AG09309 (cell line): ENCODE measurements around the gene RELCH.

Experiments used
- DNase-seq: peaks from one replicate; pipeline ENCODE4 v3.0.0-alpha.2; 2010; ENCODE audit warnings: low read depth
- H3K4me3 ChIP-seq: 2 replicates; pipeline ENCODE4 v1.5.1; 2011; ENCODE audit warnings: mild to moderate bottlenecking, low read depth, low read length, moderate library complexity; ENCODE audit not compliant: control insufficient read depth
- CTCF ChIP-seq: IDR thresholded peaks from 2 replicates; pipeline ENCODE4 v1.5.1; 2011; ENCODE audit warnings: mild to moderate bottlenecking, low read depth, low read length, inconsistent platforms; ENCODE audit not compliant: insufficient read depth, control insufficient read depth; ENCODE audit errors: missing control alignments

RELCH gene

GRCh38 chr18:62346333-62347088, 159.5 kb downstream of the RELCH start:
- DNase-seq, result no peak
- H3K4me3 ChIP-seq, result no peak overlapping the region
- TF ChIP-seq CTCF, result no peak

- DNase-seq, result no peak
- no peak for TF ChIP-seq CTCF
- H3K4me3 ChIP-seq, result no peak overlapping the region
These were observed 160.0 kb downstream of the RELCH start for GRCh38 chr18:62347089-62347506.

GRCh38 chr18:62348474-62348873, 161.4 kb downstream of the RELCH start:
- no peak for TF ChIP-seq CTCF
- DNase-seq, result no peak
- H3K4me3 ChIP-seq, result no peak overlapping the region

DNA sequence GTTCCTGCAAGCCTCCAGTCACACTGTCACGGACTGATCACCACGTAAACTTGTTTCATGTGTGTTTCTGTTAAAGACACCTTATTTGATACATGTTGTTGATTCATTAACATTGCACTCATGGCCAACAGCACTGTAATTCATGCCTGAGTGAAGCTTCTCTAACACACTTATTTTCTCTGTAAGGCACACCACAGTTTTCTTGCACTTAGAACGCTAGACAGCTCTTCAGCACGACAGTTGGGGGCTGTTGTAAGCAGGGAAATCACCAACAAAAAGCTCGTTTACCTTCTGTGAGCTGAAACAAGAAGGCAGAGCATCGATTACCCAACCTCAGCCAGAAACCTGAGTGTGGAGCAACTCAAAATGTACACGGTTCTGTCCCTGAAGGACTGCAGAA, 166.1 kb downstream of the RELCH start:
- TF ChIP-seq CTCF, result no peak
- no peak for DNase-seq
- no peak overlapping the region for H3K4me3 ChIP-seq

GRCh38 chr18:62354151-62354550, 167.1 kb downstream of the RELCH start:
- DNase-seq, result no peak
- TF ChIP-seq CTCF, result no peak

GRCh38 chr18:62357079-62357719, 170.1 kb downstream of the RELCH start:
- no peak for TF ChIP-seq CTCF

More at GRCh38 chr18:62354151-62354550, 167.1 kb downstream of the RELCH start:
- H3K4me3 ChIP-seq, result no peak overlapping the region

More at GRCh38 chr18:62357079-62357719, 170.1 kb downstream of the RELCH start:
- no peak overlapping the region for H3K4me3 ChIP-seq
- DNase-seq, result no peak
